Measurements from ENCODE around the gene CDC45. TPM values are rescaled to one million over a fixed set of nuclear protein-coding genes. Genes with fewer than 3 reads are reported as not detected.

CDC45 gene
- total and polyA plus RNA-seq, 8 donors, result 0.28 to 1.3 (median 0.63) TPM; not detected in 2

DNA sequence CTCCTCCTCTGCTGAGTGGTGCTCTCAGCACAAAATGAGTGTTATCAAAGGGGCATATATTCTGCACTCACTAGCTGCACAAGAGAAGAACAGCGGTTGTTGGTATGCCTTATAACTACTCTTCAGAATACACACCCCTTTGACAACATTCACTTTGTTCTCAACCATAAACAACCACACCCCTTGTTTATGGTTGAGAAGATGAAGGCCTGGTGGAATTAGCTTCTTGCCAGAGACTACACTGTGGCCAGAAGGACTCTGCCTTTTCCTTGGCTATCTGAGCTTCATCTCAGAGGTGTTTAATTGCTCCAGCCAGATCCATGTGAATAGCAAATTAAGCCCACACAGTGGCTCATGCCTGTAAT, 89.5 kb downstream of the CDC45 start:
- FAIRE-seq, result no peak
- TF ChIP-seq, protein P1, sequence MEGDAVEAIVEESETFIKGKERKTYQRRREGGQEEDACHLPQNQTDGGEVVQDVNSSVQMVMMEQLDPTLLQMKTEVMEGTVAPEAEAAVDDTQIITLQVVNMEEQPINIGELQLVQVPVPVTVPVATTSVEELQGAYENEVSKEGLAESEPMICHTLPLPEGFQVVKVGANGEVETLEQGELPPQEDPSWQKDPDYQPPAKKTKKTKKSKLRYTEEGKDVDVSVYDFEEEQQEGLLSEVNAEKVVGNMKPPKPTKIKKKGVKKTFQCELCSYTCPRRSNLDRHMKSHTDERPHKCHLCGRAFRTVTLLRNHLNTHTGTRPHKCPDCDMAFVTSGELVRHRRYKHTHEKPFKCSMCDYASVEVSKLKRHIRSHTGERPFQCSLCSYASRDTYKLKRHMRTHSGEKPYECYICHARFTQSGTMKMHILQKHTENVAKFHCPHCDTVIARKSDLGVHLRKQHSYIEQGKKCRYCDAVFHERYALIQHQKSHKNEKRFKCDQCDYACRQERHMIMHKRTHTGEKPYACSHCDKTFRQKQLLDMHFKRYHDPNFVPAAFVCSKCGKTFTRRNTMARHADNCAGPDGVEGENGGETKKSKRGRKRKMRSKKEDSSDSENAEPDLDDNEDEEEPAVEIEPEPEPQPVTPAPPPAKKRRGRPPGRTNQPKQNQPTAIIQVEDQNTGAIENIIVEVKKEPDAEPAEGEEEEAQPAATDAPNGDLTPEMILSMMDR (IDR thresholded peaks at IDR 0.05), result no peak
- no peak for ATAC-seq
- H3K4me1 ChIP-seq, result no peaks in the 10 kb centered on the region
- 36 to 82% methylated on average over 1 of the region's 1 CpG for WGBS, 2 donors
- no peaks in the 10 kb centered on the region for H3K36me3 ChIP-seq
- no peak overlapping the region for H3K27ac ChIP-seq
- intact Hi-C loops (cut with DNase I), result no loop called here
- no peaks in the 10 kb centered on the region for H3K9me3 ChIP-seq
- H3K4me3 ChIP-seq, result no peak overlapping the region
- no peak for DNase-seq
- no peaks in the 10 kb centered on the region for H3K27me3 ChIP-seq

DNA sequence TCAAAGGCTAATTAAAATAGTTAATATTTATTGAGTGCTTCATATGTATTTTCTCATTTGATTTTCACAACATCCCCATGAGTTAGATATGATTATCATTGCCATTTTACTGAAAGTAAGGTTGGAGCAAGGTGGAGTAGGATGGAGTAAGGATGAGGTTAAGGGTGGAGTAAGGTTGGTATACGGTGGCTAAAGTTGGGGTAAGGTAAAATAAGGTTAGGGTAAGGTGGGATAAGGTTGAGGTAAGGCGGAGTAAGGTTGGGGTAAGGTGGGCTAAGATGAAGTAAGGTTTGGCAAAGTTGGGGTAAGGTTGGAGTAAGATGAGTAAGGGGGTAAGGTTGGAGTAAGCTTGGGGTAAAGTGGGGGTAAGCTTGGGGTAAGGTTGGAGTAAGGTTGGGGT, 90.3 kb downstream of the CDC45 start:
- H3K27me3 ChIP-seq, result no peaks in the 10 kb centered on the region
- no peak overlapping the region for H3K4me3 ChIP-seq
- H3K9me3 ChIP-seq, result no peaks in the 10 kb centered on the region
- H3K27ac ChIP-seq, result no peak overlapping the region
- TF ChIP-seq, protein P1 (IDR thresholded peaks at IDR 0.05), result no peak
- no peak for ATAC-seq
- no peak for DNase-seq
- 66 to 71% methylated on average over 2 of the region's 2 CpGs for WGBS, 2 donors
- FAIRE-seq, result no peak
- H3K36me3 ChIP-seq, result no peaks in the 10 kb centered on the region
- H3K4me1 ChIP-seq, result no peaks in the 10 kb centered on the region
- intact Hi-C loops (cut with DNase I), result no loop called here

Other genes with a start within 250 kb of the CDC45 start
- gene CLTCL1, start 188.2 kb upstream of the CDC45 start, total RNA-seq, result 1 to 10 TPM; 1.7 to 2.7 (median 2.1) TPM
- 1 to 10 TPM; 4.2 to 6.4 TPM for gene CLTCL1, start 188.2 kb upstream of the CDC45 start, polyA plus RNA-seq
- 10 to 100 TPM in 2 of 6 donors, 1 to 10 TPM in 4; 8.8 to 14.6 (median 9.5) TPM for gene HIRA, start 48.2 kb upstream of the CDC45 start, total RNA-seq
- 10 to 100 TPM in 1 of 2 donors, 1 to 10 TPM in 1; 6.1 to 12.2 TPM for gene HIRA, start 48.2 kb upstream of the CDC45 start, polyA plus RNA-seq
- 10 to 100 TPM; 10.4 to 19.1 (median 13.5) TPM for gene MRPL40, start 47.4 kb upstream of the CDC45 start, total RNA-seq
- 10 to 100 TPM; 27.2 to 32.0 TPM for gene MRPL40, start 47.4 kb upstream of the CDC45 start, polyA plus RNA-seq
- 10 to 100 TPM; 13.3 to 19.9 (median 18.8) TPM for gene C22orf39, start 32.2 kb upstream of the CDC45 start, total RNA-seq
- 10 to 100 TPM; 22.2 to 23.1 TPM for gene C22orf39, start 32.2 kb upstream of the CDC45 start, polyA plus RNA-seq
- gene UFD1, start 727 bp upstream of the CDC45 start, total RNA-seq, result 10 to 100 TPM; 14.2 to 24.1 (median 21.8) TPM
- gene UFD1, start 727 bp upstream of the CDC45 start, polyA plus RNA-seq, result 10 to 100 TPM; 24.7 to 37.9 TPM
- 1 to 10 TPM; 3.5 to 7.7 (median 6.4) TPM for gene CLDN5, start 44.5 kb downstream of the CDC45 start, total RNA-seq
- gene CLDN5, start 44.5 kb downstream of the CDC45 start, polyA plus RNA-seq, result 10 to 100 TPM; 44.7 to 47.3 TPM
- 10 to 100 TPM in 1 of 6 donors, 1 to 10 TPM in 5; 4.2 to 12.2 (median 7.5) TPM for gene SEPTIN5, start 234.6 kb downstream of the CDC45 start, total RNA-seq
- 10 to 100 TPM; 39.3 to 53.4 TPM for gene SEPTIN5, start 234.6 kb downstream of the CDC45 start, polyA plus RNA-seq
- 1 to 10 TPM in 4 of 6 donors, not detected in 2; 1.2 to 1.6 (median 1.4) TPM for gene GP1BB, start 243.6 kb downstream of the CDC45 start, total RNA-seq
- gene GP1BB, start 243.6 kb downstream of the CDC45 start, polyA plus RNA-seq, result 10 to 100 TPM; 10.5 to 21.2 TPM

All from pancreas (tissue), 10 donors.